GM21723 (cell line): ENCODE data around the gene WDR27.

Experiments used
- ATAC-seq: cut with Tn5 transposase; IDR thresholded peaks from one replicate; pipeline ENCODE4 v1.9.1; 2021; ENCODE audit warnings: mild to moderate bottlenecking, moderate library complexity; ENCODE audit not compliant: unreplicated experiment

The WDR27 gene

DNA sequence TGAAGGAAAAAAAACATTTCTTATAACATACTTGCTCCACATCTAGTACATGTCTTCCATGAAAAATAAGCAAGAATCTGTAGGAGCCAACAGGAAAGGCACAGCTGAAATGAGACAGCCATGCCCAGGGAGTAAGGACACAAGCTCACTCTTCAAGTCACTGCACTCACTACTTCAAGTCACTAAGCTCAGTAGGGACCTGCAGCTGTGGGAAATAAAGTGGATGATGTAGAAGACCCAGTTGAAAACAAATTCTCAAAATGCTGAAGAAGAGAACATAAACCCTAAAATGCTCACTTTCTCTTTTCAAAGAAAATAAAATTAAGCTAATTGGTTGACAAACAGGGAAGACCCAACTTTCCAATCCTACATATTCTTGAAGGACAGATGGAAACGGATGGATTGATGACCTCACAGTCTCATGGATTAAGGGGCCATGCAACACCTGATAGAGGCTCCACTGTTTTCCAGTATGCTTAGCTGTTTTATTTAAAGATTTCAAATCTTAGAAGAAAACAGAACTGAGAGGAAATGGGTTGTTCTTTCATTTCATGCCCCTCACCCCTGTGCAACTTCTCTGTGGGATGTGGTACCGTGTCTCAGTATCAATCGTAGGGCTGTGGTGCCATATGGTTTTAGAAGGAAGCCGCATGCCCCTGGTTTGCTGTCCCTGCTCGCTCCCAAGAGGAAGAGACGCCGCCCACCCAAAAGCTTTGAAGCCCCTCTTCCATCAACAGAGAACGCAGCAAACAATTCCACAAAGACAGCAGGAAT is 133.3 kb downstream of the WDR27 start:
- no peak for ATAC-seq

- no peak for ATAC-seq
Observed at GRCh38 chr6:169567819-169568218, 134.0 kb downstream of the WDR27 start.

DNA sequence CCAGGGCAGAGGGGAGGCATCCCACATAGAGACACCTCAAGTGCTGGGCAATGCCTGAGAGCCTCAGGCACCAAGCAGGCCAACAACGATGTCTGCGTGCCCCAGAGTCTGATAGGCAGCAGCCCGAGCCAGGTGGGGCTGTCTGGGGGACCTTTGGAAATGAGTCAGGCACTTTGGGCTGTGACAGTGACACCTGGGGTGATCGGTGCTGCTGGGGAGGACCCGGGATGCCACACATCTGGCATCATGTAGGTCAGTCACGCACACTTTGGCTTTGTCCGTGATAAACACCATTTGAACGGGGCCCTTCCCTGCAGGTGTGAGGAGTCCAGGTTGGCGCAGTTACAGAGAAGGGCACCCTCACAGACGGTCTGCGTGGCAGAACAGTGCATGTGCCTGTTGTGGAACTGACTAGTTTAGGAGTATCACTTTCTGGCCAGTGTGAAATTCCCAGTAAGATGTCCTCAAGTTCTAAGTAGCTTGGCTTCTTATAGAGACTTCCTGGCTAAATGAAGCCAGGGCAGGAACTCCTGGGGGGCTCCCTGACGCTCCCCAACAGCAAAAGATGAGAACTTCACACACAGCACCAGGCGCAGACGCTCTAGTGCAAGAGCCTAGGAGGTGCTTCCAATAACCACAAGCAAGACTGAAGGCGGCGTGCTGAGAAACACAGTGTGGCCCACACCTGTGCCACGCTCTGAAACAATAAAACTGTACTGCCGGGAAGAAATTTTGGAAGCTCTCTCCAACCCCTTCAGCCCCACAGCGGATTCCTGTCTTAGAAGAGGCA is 134.7 kb downstream of the WDR27 start:
- no peak for ATAC-seq

DNA sequence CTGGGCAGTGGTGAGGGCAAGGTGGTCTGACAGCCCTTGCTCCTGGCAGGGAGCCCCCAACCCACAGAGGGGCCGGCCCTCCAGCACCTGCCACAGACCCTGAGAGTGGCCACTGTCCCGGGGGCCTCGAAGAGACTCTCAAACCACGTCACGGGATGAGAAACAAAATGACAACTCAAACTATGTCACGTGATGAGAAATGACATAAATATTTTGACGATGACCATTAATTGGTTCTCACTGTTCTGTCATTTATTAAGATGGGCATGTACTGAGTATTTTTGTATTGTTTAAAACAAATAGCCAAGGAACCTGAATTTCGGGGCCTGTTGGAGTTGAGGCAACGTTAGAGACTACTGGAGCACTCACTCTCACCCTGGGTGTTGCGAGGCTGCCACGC is 135.5 kb downstream of the WDR27 start:
- no peak for ATAC-seq

- no peak for ATAC-seq
Observed at GRCh38 chr6:169564453-169565240, 137.2 kb downstream of the WDR27 start.

- ATAC-seq = no peak
Observed at GRCh38 chr6:169561665-169562064, 140.2 kb downstream of the WDR27 start.

DNA sequence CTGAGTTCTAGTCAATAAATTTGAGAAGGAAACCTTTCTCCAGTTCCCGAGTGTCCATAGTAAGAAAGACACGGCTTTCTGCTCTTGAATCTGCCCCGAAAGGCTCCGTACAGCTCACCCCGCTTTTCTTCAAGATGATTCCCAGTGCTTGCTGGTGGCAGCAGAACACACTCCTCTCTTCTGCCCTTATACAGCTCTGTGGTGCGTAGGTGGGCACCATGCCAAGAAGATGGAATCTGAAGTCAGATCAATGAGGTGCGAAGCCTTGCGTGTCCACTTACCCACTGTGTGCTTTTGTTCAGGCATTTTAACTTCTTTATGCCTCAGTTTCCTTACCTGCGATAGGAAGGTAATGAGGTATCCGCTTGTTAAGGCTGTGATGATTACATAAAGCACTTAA is 142.2 kb downstream of the WDR27 start:
- no peak for ATAC-seq

DNA sequence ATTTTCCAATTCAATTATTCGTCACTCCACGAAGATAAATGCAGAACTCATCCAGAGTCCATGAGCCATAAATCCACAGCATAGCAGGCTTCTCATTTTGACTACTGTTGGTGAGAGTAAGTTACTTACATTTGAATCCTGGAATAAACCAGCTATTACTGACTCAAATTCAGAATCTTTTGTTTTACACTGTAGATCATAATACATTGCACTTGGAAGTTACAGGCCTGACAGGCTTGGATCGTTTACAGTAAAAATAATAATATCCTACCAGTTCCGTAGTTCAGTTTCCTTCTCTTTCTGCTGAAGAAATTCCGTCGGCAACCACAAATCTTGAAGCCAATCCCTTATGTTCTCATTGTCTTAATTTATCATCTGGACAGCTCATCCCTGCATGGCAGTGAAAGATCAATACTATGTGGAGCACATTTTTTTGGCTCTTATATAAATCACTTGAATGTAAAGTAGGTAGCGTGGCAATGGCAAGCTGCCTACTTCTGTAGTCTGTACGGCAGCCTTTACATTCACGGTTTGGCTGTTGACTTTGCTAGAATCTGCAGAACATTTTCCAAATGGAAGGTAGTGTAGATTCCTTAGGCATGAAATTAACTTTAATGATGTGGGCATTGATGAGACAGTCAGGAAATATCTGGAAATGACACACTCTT is 142.9 kb downstream of the WDR27 start:
- no peak for ATAC-seq

- ATAC-seq = no peak
Observed at GRCh38 chr6:169558378-169558773, 143.5 kb downstream of the WDR27 start.

DNA sequence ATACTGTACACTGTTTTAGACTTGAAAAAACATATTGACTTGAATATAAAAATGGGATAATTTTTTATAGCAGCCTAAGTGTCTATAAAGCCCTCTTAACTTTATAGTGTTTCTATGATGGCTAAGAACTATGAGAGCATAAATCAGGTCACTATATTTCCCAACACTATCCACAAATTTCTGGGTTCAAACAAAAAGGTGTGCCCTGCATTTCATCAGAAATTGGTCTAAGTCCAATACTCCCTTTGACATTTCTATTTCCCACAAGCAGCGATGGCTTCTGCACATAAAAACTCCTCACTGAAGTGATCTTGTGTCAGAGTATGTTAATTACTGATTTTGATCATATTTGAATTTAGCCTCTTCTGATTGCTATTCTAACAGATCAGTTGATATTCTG is 143.9 kb downstream of the WDR27 start:
- ATAC-seq = no peak

DNA sequence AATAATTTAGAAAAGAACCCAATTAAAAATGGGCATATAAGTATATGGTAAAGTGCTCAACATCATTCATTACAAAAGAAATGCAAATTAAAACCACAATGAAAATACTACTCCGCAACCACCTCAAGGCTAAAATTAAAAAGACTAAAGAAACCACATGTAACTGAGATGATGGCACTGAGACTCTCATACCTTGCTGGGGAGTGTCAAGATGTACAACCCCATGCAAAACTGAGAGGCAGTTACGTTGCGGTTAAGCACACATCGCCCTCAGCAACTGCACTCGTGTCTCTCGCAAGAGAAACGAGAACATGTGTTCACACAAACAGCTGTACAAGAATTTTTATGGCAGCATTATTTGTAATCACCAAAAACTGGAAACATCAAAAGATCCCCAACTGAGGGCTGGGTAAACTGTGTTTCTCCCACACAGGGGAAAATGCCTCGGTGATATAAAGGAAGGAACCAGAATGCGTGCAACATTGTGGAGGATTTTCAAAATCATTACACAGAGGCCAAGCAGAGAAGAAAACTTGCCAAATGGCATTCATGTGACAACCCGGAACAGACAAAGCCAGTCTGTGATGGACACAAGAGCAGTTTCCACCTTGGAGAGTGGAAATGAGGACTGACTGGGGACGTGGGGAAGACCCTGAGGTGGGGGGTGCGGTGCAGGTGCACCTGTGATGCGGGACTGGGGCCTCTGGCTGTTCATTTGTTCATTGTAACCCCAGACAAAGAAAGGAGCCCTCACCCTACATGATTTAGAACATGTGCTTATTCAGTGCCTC is 144.9 kb downstream of the WDR27 start:
- ATAC-seq = peak; percentile 100

DNA sequence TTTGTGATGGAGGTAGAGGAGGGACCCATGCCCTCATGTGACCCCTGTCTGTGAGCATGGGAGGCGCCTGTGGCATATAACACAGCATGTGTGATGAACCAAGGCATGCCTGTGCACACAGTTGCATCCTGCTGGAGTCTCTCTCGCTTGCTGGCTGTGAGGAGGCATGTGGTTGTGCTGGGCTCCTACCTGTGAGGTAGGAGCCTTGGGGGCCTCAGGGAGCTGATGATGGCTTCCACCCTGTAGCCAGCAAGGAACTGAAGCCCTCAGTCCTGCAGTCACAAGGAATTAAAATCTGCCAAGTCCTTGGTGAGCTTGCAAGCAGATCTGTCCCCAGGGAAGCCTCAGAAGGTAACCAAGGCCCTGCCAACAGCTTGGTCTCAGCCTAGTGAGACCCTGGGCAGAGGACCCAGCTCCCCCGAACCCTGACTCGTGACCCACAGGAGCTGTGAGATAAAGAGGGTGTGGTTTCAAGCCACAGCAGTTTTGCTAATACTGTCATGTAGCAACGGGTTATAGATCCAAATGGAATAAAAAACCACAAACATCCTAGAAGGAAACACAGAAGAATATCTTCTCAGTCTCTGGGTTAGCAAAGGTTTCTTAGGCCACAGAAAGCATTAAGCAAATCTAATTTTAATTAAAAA is 145.7 kb downstream of the WDR27 start:
- no peak for ATAC-seq

GRCh38 chr6:169545982-169546381 is 155.8 kb downstream of the WDR27 start:
- no peak for ATAC-seq

- ATAC-seq = no peak
Observed at GRCh38 chr6:169543704-169544103, 158.1 kb downstream of the WDR27 start.

- ATAC-seq = no peak
Observed at GRCh38 chr6:169542491-169542890, 159.3 kb downstream of the WDR27 start.

- no peak for ATAC-seq
Observed at GRCh38 chr6:169539176-169539897, 162.5 kb downstream of the WDR27 start.

GRCh38 chr6:169536446-169537170 is 165.2 kb downstream of the WDR27 start:
- no peak for ATAC-seq

DNA sequence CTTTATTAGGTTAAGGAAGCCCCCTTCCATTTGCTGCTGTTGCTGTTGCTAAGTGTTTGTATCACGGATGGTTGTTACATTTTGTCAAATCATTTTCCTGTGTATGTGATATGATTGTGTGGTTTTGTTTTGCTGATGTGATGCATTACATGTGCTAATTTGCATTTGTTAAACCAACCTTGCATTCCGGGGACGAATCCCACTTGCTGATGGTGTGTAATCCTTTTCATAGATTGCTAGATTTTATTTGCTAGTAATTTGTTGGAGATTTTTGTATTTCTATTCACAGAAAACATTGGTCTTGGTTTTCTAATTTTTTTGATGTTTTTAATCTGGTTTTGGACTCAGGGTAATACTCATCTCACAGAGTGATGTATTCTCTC is 167.8 kb downstream of the WDR27 start:
- ATAC-seq = no peak
